ENCODE measurements around the gene LRRK1. TPM values are rescaled to one million over a fixed set of nuclear protein-coding genes. Genes with fewer than 3 reads are reported as not detected.

LRRK1 gene
- total and polyA plus RNA-seq, 2 donors (not counting 1 experiment from before 2014, with no cell fraction given): 19.8 to 53.0 TPM

DNA sequence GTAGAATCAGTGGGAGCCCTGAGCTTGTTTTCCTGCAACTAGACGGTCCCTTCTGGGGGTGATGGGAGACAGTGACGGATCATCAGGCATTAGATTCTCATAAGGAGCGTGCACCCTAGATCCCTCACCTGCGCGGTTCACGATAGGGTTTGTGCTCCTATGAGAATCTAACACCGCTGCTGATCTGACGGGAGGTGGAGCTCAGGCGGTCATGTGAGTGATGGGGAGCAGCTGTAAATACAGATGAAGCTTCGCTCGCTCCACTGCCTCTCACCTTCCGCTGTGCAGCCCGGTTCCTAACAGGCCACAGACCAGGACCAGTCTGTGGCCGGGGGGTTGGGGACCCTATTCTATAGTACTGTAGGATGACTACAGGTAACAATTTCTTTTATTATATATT is 178.0 kb downstream of the LRRK1 start:
- Histone ChIP-seq H3K4me3 (ENCODE audit: control extremely low read depth in 1 of 5, extremely low read depth in 1 of 5, insufficient read depth in 1 of 5, low read depth in 2 of 5, low read length in 4 of 5) (no peak overlapping the region), H3K79me2 (ENCODE audit: control insufficient read depth, insufficient read depth, low read length) (no peaks in the 10 kb centered on the region), H3K27ac (ENCODE audit: low read length in 2 of 2) (no peak overlapping the region), H3K4me1 (ENCODE audit: control insufficient read depth in 2 of 2, insufficient read depth in 2 of 2, low read length in 2 of 2) (no peaks in the 10 kb centered on the region), H3K36me3 (replicated peaks in 1 of 2; ENCODE audit: control extremely low read depth in 1 of 2, control insufficient read depth in 1 of 2, extremely low read depth in 1 of 2, insufficient read depth in 2 of 2, low read length in 1 of 2) (no peaks in the 10 kb centered on the region), H3K27me3 (replicated peaks in 1 of 4; ENCODE audit: control extremely low read depth in 1 of 4, control insufficient read depth in 3 of 4, insufficient read depth in 4 of 4, low read length in 3 of 4) (no peaks in the 10 kb centered on the region), H3K9me3 (ENCODE audit: control extremely low read depth in 1 of 3, control insufficient read depth in 2 of 3, insufficient read depth in 1 of 3, low read length in 2 of 3) (peaks cover 0 to 13% (median 0%) of the 10 kb centered on the region in 3 donors), H4K20me1 (ENCODE audit: control insufficient read depth, insufficient read depth, low read length, poor library complexity, severe bottlenecking) (no peaks in the 10 kb centered on the region), H3K9ac (ENCODE audit: low read length) (no peak overlapping the region), H3K4me2 (replicated peaks; ENCODE audit: low read depth, low read length, poor library complexity, severe bottlenecking) (no peak overlapping the region), H2AFZ (ENCODE audit: insufficient read depth, low read depth, low read length, poor library complexity, severe bottlenecking) (no peak overlapping the region)
- Mint-ChIP-seq H3K9me3 (ENCODE audit: insufficient read depth) (peaks cover 4% of the 10 kb centered on the region), H3K27ac (no peak overlapping the region), H3K27me3 (no peaks in the 10 kb centered on the region), H3K4me1 (no peaks in the 10 kb centered on the region), H3K4me3 (no peak overlapping the region)
- ATAC-seq (ENCODE audit: low read depth) (no peak), DNase-seq (no peak)
- no peak for TF ChIP-seq EZH2 (IDR thresholded peaks at IDR 0.05; ENCODE audit: borderline replicate concordance, insufficient read depth, low read depth, low read length, poor library complexity, severe bottlenecking)
- TF ChIP-seq, protein P1, sequence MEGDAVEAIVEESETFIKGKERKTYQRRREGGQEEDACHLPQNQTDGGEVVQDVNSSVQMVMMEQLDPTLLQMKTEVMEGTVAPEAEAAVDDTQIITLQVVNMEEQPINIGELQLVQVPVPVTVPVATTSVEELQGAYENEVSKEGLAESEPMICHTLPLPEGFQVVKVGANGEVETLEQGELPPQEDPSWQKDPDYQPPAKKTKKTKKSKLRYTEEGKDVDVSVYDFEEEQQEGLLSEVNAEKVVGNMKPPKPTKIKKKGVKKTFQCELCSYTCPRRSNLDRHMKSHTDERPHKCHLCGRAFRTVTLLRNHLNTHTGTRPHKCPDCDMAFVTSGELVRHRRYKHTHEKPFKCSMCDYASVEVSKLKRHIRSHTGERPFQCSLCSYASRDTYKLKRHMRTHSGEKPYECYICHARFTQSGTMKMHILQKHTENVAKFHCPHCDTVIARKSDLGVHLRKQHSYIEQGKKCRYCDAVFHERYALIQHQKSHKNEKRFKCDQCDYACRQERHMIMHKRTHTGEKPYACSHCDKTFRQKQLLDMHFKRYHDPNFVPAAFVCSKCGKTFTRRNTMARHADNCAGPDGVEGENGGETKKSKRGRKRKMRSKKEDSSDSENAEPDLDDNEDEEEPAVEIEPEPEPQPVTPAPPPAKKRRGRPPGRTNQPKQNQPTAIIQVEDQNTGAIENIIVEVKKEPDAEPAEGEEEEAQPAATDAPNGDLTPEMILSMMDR (IDR thresholded peaks at IDR 0.05): no peak
- ChIA-PET POLR2A (no interaction called here), CTCF (interaction anchor here (1.8 kb wide), 1 partner anchor 161 kb away, joined by 4 read pairs; no protein-coding TSS in a partner anchor)
- WGBS (ENCODE audit: insufficient coverage): 100% methylated on average over 6 of the region's 14 CpGs
- intact Hi-C loops (cut with micrococcal nuclease): no loop called here

DNA sequence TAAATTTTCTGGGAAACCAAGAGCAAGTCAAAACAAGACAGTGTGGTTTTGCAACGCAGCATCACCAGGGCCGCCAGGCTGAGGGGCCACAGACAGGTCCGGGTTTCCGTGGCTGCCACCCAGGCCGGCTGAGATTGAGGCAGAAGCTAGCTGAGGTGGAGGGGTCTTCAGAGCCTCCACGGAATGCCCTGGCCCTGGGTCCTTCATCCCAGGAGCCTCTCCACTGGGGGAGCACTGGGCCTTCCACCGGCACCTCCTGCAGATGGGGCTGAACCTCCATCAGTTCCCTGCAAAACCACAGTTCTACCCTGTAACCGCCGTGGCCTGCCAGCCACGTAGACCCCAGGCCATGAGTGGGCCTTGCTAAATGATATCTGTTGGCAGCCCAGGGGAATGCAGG is 180.0 kb downstream of the LRRK1 start:
- no peak overlapping the region for H3K4me3 ChIP-seq (ENCODE audit: control extremely low read depth in 1 of 5, extremely low read depth in 1 of 5, insufficient read depth in 1 of 5, low read depth in 2 of 5, low read length in 4 of 5)
- no peaks in the 10 kb centered on the region for H3K4me1 Mint-ChIP-seq
- no peak overlapping the region for H3K27ac Mint-ChIP-seq
- no peak overlapping the region for H3K27ac ChIP-seq (ENCODE audit: low read length in 2 of 2)
- no peaks in the 10 kb centered on the region for H3K27me3 Mint-ChIP-seq
- H3K9me3 ChIP-seq (ENCODE audit: control extremely low read depth in 1 of 3, control insufficient read depth in 2 of 3, insufficient read depth in 1 of 3, low read length in 2 of 3): peaks cover 0 to 11% (median 0%) of the 10 kb centered on the region in 3 donors
- H3K79me2 ChIP-seq (ENCODE audit: control insufficient read depth, insufficient read depth, low read length): no peaks in the 10 kb centered on the region
- WGBS (ENCODE audit: insufficient coverage): 79% methylated on average over 10 of the region's 10 CpGs
- ChIA-PET CTCF (no interaction called here), POLR2A (no interaction called here)
- no peak overlapping the region for H3K4me2 ChIP-seq (replicated peaks; ENCODE audit: low read depth, low read length, poor library complexity, severe bottlenecking)
- DNase-seq: no peak
- no peaks in the 10 kb centered on the region for H3K27me3 ChIP-seq (replicated peaks in 1 of 4; ENCODE audit: control extremely low read depth in 1 of 4, control insufficient read depth in 3 of 4, insufficient read depth in 4 of 4, low read length in 3 of 4)
- H3K36me3 ChIP-seq (replicated peaks in 1 of 2; ENCODE audit: control extremely low read depth in 1 of 2, control insufficient read depth in 1 of 2, extremely low read depth in 1 of 2, insufficient read depth in 2 of 2, low read length in 1 of 2): no peaks in the 10 kb centered on the region
- no peak overlapping the region for H3K9ac ChIP-seq (ENCODE audit: low read length)
- H3K9me3 Mint-ChIP-seq (ENCODE audit: insufficient read depth): peaks cover 4% of the 10 kb centered on the region
- ATAC-seq (ENCODE audit: low read depth): no peak
- TF ChIP-seq, protein P1 (IDR thresholded peaks at IDR 0.05): no peak
- TF ChIP-seq EZH2 (IDR thresholded peaks at IDR 0.05; ENCODE audit: borderline replicate concordance, insufficient read depth, low read depth, low read length, poor library complexity, severe bottlenecking): no peak
- H4K20me1 ChIP-seq (ENCODE audit: control insufficient read depth, insufficient read depth, low read length, poor library complexity, severe bottlenecking): no peaks in the 10 kb centered on the region
- no peak overlapping the region for H3K4me3 Mint-ChIP-seq
- no peaks in the 10 kb centered on the region for H3K4me1 ChIP-seq (ENCODE audit: control insufficient read depth in 2 of 2, insufficient read depth in 2 of 2, low read length in 2 of 2)
- intact Hi-C loops (cut with micrococcal nuclease): no loop called here
- H2AFZ ChIP-seq (ENCODE audit: insufficient read depth, low read depth, low read length, poor library complexity, severe bottlenecking): no peak overlapping the region
